AG04449 (cell line): Measurements from ENCODE around the gene ZBBX.

ENCODE experiments used
- CTCF ChIA-PET: fragments of 350-600 bp; formaldehyde crosslinking; extraction: SDS; loops from one replicate; lab custom pipeline; 2021; ENCODE audit warnings: antibody characterized with exemption; lab: Yijun Ruan, JAX
- POLR2A ChIA-PET: fragments of 400-600, 350-600 bp; formaldehyde crosslinking; extraction: SDS; loops from one replicate; lab custom pipeline; 2020; ENCODE audit warnings: antibody characterized with exemption, inconsistent platforms; lab: Yijun Ruan, JAX
- DNase-seq: peaks from one replicate; pipeline ENCODE4 v3.0.0-alpha.2; 2010; ENCODE audit warnings: low read depth, low spot score
- H3K4me3 ChIP-seq: 2 replicates; pipeline ENCODE4 v1.5.1; 2011; ENCODE audit warnings: low read depth, mild to moderate bottlenecking, control low read depth, low read length
- CTCF ChIP-seq: IDR thresholded peaks from one replicate; pipeline ENCODE4 v1.5.1; 2011; ENCODE audit warnings: mild to moderate bottlenecking, moderate library complexity, low read length, control low read depth, inconsistent platforms; ENCODE audit not compliant: insufficient read depth; ENCODE audit errors: missing control alignments

ZBBX gene

GRCh38 chr3:167251678-167252077, 128.4 kb downstream of the ZBBX start:
- CTCF ChIA-PET: no interaction called here
- POLR2A ChIA-PET: no interaction called here
- H3K4me3 ChIP-seq: no peak overlapping the region
- no peak for DNase-seq
- TF ChIP-seq CTCF: no peak

GRCh38 chr3:167246252-167246651, 133.8 kb downstream of the ZBBX start:
- POLR2A ChIA-PET: no interaction called here
- no peak for DNase-seq
- no peak for TF ChIP-seq CTCF
- no peak overlapping the region for H3K4me3 ChIP-seq
- CTCF ChIA-PET: no interaction called here

DNA sequence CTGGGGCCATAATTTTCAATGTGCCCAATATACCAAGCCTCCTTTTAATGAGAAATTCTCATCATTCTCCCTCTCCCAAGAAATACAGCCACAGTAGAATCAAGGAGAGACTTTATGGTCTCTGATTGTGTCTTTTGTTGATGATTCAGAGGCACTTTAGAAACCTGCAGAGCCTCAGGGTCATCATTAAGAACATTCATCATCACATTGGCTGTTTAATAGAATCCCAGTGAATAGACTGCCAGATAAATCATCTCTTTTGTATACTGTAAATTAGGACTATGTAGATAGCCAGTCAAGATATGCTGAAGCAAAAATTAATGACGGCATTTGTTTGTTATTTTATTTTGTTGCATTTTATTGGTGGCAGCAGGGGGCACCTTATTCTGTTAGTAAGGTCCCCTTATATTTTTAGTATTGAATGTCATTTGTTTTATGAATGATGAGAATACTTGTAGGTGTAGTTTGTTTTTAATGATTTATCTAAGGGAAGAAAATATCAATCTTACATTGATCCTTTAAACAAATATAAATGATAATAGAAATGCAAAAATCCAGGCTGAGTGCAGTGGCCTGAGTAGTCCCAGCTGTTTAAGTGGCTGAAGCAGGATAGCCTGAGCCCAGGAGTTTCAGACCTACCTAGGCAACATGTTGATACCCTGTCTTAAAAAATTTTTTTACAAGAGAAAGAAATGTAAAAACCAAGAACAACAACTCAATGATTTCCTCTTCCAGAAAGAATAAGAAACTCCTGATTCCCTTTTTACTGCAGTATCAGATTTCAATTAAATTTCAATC, 138.8 kb downstream of the ZBBX start:
- no peak for DNase-seq
- H3K4me3 ChIP-seq: no peak overlapping the region
- POLR2A ChIA-PET: no interaction called here
- no peak for TF ChIP-seq CTCF
- CTCF ChIA-PET: no interaction called here

DNA sequence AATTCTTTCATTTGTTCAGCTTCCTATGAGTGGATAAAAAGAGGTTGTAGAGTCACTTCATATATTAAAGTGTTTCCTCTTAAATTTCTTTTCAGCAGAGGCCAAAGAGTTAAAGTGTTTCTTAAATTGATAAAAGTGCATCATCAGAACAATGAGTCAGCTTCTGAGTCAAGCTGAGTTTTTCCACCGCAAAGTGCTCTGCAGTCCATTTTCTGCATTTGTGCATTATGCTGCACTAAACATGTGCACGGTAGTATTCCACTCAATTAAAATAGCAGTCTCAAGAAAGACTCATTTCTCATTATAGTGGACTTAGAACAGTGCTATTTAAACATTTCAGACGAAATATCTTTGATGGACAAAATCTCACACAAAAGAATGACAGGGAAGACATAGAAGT, 152.0 kb downstream of the ZBBX start:
- ChIA-PET POLR2A (no interaction called here), CTCF (no interaction called here)
- TF ChIP-seq CTCF: no peak
- no peak for DNase-seq
- no peak overlapping the region for H3K4me3 ChIP-seq

GRCh38 chr3:167225821-167226220, 154.3 kb downstream of the ZBBX start:
- ChIA-PET POLR2A (no interaction called here), CTCF (no interaction called here)
- H3K4me3 ChIP-seq: no peak overlapping the region
- no peak for DNase-seq
- no peak for TF ChIP-seq CTCF

GRCh38 chr3:167209011-167209410, 171.1 kb downstream of the ZBBX start:
- CTCF ChIA-PET: no interaction called here
- DNase-seq: no peak
- no peak for TF ChIP-seq CTCF
- H3K4me3 ChIP-seq: no peak overlapping the region
- POLR2A ChIA-PET: no interaction called here
